Stimulated activated CD8-positive, alpha-beta memory T cell treated with anti-CD3 and anti-CD28 coated beads, Interleukin-12 subunit alpha, Interleukin-12 subunit beta, amount 100 ng/mL, for 4 hours (primary cell): ENCODE measurements around the gene BPIFB6.

Source experiments
- DNase-seq: peaks from one replicate; pipeline ENCODE4 v3.0.0-alpha.2; 2020; ENCODE audit warnings: low read depth

Gene BPIFB6

DNA sequence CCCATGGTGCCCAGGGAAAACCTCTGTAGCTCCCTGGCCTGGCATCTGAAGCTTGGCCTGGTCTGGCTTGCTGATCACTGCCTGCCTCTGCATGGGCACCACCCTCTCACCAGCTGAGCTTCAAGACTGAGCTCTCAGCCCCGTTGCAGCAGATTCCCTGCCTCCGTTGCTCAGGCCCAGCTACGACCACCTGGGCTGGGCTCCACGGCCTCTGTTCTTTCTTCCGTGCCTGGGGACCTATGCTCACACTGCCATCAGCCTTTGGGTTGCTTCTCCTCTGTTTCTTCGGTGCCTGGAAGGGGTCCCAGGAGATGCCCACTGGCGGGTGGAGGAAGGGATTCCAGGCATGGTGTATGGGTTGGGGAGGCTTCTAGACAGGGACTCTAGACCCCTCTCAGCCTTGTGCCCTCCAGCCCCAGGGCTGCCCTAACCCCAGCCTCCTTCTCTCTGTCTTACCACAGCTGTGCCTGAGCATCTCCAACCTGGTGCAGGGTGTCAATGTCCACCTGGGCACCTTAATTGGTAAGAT is 14.8 kb upstream of the BPIFB6 start:
- DNase-seq = no peak

DNA sequence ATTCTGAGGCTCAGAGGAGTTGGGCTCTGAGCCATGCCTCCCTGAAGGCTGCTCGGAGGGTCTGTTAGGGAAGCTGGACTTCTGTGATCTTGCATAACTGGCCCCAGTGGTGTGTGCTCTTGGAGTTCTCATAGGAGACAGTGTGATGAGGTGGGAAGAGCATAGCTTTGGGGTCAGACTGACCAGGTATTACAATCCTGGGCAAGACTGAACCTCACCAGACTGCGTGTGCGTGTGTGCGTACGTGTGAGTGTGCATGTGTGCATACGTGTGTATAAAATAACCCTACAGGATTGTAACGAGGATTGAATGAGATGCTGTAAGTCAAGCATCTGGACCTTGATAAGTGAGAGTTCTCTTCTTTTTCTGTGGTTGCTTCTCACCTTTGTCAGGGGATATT is 13.9 kb upstream of the BPIFB6 start:
- no peak for DNase-seq

DNA sequence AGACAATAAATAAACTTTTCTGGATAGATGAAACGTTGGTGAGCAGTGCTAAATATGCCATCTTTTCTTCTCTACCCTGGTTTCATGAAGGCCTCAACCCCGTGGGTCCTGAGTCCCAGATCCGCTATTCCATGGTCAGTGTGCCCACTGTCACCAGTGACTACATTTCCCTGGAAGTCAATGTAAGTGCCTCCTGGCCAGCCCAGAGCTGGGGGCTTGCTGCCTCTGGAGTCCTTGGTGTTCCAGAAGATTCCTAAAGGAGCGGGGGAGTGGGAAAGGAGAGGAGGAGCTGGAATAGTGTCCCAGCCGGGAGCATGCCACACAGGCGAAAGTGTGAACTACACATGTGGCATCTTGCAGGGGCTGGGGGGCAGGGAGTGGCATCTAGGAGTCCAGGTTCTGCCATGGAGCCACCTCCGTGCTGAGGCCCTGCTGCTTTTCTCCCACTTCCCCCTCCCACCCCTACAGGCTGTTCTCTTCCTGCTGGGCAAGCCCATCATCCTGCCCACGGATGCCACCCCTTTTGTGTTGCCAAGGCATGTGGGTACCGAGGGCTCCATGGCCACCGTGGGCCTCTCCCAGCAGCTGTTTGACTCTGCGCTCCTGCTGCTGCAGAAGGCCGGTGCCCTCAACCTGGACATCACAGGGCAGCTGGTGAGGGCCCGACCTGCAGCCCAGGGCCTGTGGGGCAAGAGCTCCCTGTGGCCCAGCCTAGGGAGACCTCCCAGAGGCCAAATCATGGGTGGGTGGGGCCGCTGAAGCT is 13.1 kb upstream of the BPIFB6 start:
- DNase-seq = no peak

DNA sequence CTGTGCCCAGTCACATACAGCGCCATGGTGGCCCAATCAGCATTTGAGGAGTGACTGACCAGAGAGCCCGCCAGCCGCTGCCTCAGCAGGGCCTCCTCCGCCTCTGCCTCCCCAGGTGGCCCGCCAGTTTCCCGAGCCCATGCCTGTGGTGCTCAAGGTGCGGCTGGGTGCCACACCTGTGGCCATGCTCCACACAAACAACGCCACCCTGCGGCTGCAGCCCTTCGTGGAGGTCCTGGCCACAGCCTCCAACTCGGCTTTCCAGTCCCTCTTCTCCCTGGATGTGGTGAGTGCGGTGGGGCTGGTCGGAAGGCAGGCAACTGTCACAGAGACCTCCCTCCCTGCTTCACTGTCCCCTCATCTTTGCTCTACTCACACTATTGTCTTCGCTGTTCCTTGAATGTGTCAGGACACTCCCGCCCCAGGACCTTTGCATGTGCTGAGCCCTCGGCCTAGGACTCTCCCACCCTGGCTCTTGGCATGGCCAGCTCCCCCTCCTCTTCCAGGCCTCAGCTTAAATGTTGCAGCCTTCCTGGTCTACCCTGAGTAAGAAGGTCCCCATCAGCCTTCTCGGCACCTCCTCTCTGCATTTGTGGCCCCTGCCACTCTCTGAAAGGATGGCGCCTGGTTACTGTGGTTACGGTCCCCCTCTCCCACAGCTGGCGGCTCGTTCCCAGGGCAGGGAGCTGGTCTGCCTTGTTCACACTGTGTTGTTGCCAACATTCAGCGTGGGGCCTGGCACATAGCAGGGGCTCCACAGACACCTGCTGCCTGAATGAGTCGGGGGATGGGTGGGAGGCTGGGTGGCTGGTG is 11.8 kb upstream of the BPIFB6 start:
- no peak for DNase-seq

DNA sequence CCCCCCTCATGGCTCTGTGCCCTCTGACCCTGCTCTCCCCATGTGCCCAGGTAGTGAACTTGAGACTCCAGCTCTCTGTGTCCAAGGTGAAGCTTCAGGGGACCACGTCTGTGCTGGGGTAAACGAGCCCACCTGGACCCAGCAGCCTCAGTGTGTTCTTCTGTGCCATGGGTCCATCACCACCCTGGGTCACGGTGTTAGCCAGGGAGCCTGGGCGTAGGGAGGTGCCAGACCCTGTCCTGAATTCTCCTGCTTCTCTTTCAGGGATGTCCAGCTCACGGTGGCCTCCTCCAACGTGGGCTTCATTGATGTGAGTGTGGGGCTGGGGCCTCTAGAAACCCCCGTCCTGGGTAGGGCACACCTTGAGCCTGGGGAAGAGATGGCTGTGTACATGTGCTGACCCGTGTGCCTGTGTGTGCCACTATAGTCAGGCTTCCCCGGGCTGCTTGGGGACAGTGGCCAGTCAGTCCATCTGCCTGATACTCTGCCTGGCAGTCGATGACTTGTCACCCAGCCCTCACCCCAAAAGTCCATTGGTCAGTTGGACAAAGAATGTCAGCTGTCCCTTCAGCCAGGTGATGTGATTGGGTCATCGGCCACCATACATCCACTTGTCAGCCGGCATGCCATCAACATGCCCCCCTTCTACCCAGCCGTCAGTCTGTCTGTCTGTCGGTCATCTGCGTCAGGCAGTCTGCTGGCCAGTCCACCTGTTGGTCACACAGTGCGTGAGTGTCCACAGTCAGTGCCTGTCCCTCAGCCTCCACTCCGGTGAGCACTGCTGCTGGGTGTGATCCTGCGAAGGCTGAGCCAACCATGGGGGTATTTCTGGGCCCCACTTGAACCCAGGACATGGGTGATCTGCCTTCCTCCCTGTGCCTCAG is 10.9 kb upstream of the BPIFB6 start:
- no peak for DNase-seq

DNA sequence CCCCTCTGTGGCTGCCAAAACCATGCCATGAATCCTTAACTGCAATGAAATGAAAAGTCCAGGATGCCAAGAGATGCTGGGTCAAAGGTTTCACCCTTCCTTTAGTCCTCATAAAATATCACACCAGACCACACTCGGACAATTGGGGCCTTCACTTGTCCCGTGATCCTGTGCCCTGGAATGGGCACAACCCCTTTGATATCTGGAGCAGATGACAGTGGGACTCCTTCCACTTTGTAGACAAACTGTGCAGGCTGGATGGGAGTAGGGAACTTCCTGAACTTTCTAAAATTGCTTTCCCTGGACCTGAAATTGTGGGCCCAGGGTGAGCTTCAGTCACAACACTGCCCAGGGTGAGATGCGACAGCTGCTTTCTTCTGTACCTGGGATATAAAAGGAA is 9.6 kb upstream of the BPIFB6 start:
- no peak for DNase-seq

DNA sequence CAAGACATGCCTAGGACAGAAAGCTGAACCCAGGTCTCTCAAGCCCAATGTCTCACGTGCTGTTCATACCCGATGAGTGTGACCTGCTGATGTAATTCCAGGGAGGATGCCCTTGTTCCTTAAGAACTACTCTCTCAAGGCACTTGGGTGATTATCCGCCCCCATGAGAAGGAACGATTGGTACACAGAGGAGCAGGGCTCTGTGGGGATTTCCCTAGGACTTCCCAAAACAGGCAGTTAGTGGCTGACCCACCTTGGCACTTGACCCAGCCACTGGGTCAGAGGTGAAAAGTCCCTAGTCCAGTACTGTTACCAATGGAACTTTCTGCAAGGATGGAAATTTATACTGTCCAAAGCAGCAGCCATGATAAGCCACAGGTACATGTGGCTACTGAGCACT is 9.2 kb upstream of the BPIFB6 start:
- no peak for DNase-seq

GRCh38 chr20:33022694-33023438 is 8.6 kb upstream of the BPIFB6 start:
- DNase-seq = no peak

- no peak for DNase-seq
Observed at GRCh38 chr20:33023439-33024242, 7.8 kb upstream of the BPIFB6 start.

- no peak for DNase-seq
Observed at GRCh38 chr20:33024243-33024560, 7.2 kb upstream of the BPIFB6 start.

- DNase-seq = no peak
Observed at GRCh38 chr20:33024609-33025317, 6.7 kb upstream of the BPIFB6 start.

DNA sequence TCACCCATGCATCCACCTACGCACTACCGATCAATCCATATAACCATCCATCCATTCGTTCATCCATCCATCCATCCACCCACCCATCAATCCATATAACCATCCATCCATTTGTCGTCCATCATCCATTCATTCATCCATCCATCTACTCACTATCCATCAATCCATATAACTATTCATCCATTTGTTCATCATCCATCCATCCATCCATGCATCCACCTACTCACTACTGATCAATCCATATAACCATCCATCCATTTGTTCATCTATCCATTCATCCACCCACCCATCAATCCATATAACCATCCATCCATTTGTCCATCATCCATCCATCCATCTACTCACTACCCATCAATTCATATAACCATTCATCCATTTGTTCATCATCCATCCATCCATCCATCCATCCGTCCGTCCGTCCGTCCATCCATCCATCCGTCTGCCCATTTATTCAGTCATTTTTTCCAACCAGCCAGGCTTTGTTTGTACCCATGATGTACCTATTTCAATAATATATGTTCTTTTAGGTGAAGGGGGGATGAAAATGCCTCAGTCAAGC is 6.1 kb upstream of the BPIFB6 start:
- DNase-seq = no peak

DNA sequence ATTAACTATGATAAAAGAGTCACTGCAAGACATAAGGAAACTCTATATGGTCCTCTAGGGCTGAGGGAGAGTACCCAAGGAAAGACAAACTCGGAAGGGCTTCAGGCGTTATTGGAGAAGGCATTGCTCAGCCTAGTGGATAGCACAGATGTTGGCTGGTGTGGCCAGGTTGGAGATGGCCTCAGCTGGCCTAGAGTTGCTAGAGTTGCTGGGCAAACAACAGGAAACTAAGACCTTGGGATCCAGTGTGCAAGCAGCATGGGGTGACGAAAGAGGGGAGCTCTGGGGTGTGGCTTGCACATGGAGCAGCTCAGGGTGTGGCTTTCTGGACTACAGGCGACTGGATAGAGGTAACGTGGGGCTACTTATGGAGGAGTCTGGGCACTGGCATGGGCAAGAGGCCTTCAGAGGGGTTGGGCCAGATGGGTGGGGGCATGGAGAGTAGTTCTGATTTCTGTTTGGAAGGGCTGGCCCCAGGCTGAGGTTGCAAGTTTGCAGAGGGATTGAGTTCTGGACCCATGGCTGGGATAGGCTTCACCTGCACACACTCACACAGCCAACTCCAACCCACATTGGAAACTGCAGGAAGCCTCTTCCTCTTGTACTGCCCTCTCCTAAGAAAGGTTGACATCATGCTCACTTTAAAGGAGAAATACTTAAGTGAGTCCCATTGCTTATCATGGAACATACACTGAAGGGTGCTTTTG is 5.2 kb upstream of the BPIFB6 start:
- DNase-seq = no peak

DNA sequence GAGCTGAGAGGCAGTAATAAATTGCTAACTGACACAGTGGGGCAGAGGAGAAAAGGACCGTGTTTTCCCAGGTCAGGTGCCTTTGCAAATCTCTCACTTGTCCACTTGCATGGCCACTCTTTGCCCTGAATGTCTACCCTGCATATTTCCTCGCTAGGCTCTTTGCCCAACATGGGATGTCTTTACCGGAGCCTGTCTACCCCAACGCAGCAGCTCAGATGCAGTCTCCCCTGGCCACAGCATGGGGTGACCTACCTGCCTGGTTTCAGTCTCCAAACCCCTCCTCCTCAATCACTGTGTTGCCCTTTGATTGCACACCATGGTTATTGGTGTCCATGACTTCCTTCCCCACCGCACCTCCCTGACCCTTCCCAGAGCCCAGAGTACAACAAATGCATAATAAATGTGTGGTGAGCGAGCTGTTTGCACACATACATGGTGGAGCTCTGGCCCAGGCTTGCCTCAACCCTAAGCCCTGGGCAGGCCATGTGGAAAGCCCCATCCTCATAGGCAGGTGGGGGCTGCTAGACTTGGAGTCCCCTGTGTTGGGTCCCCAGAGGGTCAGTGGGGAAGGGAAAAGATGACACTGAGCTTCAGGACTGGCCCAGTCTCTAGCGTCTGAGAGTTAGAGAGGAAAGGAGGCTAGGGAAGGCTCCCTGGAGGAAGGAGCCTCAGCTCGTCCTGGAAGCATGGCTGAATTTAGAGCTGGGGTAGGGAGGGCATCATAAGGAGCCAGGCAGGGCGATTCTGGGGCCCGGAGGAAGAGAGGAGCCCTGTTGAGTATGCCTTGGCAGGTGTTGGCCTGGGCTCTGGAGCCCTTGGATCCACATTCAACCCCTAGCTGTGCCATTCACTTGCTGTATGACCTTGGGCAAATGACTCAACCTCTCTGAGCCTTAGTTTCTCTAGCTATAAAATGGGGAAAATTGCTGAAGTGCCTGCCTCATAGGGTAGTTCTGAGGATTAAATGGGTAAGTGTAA is 4.4 kb upstream of the BPIFB6 start:
- no peak for DNase-seq

- DNase-seq = no peak
Observed at GRCh38 chr20:33027769-33028751, 3.4 kb upstream of the BPIFB6 start.

- no peak for DNase-seq
Observed at GRCh38 chr20:33028875-33029274, 2.6 kb upstream of the BPIFB6 start.

DNA sequence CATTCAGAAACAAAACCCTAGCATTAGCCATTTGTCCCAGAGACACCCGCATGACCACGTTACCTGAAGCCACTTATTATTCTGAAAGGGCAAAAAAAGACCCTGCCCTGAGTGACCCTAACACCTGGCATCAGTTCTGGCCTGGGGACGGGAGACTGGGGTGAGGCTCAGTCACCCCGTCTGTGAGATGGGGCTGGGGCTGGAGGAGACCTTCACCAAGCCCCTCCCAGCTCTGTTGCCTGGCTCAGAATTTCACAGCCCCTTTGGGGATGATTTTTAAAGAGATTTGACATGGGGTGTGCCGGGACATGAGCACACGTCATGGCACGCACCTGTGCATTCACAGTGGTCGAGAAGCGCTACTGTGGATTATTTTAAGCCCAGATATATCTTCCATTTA is 1.4 kb upstream of the BPIFB6 start:
- no peak for DNase-seq
